ENCODE results near the gene SLC8A1. TPM values are rescaled to one million over a fixed set of nuclear protein-coding genes. Genes with fewer than 3 reads are reported as not detected.

Gene SLC8A1
- total and polyA plus RNA-seq, 10 of the 15 experiments (the other 5 are each of a cell fraction or from before 2014, with no cell fraction given), result under 0.01 to 1.2 (median 0.01) TPM; not detected in 3

DNA sequence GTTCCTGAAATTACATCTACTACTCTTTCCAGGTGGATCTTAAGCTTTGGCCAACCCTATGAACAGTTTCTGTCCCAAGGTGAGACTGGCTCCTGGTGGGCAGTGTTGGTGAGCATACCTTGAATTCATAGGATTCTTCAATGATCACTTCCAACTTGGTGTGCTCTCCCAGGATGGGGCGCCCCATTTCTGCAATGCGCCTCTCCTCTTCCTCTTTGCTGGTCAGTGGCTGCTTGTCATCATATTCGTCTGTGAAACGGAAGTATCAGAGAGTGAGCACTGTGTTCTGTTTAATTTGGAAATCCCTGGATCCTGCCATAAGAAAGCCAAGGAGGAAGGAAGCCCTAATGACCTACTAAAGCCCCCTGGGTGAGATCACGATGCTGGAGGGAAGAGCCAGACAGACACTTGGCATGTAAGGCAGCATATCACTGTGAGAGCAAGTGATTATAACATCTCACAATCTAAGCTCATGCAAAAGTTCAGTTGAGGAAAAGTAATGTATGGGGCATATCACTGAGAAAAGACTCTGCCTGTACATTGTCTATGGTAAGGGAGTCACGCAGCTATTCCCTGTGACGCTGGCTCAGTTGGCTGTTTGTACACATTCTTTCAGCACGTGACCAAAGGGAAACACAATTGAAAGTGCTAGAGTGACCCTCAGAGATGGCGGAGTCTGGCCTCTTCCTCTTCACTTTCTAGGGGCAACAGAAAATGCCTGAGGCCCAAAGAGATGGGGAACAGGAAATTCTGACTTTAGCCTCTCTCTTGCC, 287.0 kb downstream of the SLC8A1 start (continued):
- TF ChIP-seq, protein P1, sequence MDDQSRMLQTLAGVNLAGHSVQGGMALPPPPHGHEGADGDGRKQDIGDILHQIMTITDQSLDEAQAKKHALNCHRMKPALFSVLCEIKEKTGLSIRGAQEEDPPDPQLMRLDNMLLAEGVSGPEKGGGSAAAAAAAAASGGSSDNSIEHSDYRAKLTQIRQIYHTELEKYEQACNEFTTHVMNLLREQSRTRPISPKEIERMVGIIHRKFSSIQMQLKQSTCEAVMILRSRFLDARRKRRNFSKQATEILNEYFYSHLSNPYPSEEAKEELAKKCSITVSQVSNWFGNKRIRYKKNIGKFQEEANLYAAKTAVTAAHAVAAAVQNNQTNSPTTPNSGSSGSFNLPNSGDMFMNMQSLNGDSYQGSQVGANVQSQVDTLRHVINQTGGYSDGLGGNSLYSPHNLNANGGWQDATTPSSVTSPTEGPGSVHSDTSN (IDR thresholded peaks at IDR 0.05; ENCODE audit: insufficient replicate concordance, low read depth, low read length), result no peak

DNA sequence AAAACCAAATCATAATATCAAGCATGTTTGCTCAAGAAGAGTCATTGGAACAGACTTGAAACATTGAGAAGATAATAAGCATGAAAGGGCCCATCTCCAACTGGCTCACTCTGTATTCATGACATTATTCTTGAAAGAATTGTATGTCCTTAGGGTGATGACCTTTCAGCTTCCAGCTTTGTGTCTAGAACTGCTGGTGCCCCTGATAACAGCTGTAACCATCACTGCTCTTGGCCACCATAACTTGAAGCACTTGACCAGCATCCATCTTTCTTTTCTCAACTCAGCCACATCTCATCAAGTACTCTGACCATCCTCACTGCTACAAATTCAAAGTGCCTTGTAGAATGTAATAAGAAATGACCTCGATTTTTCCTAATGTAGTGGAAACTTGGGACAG, 289.9 kb downstream of the SLC8A1 start:
- H3K4me2 ChIP-seq (ENCODE audit: control insufficient read depth, insufficient read depth), result no peak overlapping the region
- H3K4me3 ChIP-seq, result no peak overlapping the region
- no peak overlapping the region for H3K9ac ChIP-seq (ENCODE audit: control insufficient read depth, insufficient read depth, low read length)
- H3K36me3 ChIP-seq (ENCODE audit: control insufficient read depth in 2 of 2, insufficient read depth in 2 of 2, low read length in 1 of 2), result no peaks in the 10 kb centered on the region
- no peaks in the 10 kb centered on the region for H3K4me1 ChIP-seq (ENCODE audit: control insufficient read depth, insufficient read depth, low read length)
- no peaks in the 10 kb centered on the region for H3K9me3 ChIP-seq (replicated peaks; ENCODE audit: control insufficient read depth, insufficient read depth, low read length)
- in situ Hi-C loops (cut with MboI) (no loop called here), intact Hi-C loops (cut with micrococcal nuclease; ENCODE audit: unreplicated experiment) (no loop called here)
- H4K20me1 ChIP-seq (ENCODE audit: control insufficient read depth, insufficient read depth), result no peaks in the 10 kb centered on the region
- BruUV-seq (replicated peaks), result no TSS peak
- no peak for FAIRE-seq
- WGBS (ENCODE audit: insufficient coverage, insufficient replicate concordance, low lambda C conversion rate, missing lambda C conversion rate), result 0% methylated on average over 1 of the region's 1 CpG
- H3K27me3 ChIP-seq (replicated peaks in 1 of 2; ENCODE audit: control insufficient read depth in 2 of 2, insufficient read depth in 2 of 2, low read length in 1 of 2), result no peaks in the 10 kb centered on the region
- CTCF ChIA-PET, result no interaction called here
- SMC1A ChIA-PET (ENCODE audit: uncharacterized antibody, unreplicated experiment), result no interaction called here
- no peak for DNase-seq (ENCODE audit: low read depth, low spot score)
- no peak overlapping the region for H3K27ac ChIP-seq (ENCODE audit: control insufficient read depth, insufficient read depth)
- H3K79me2 ChIP-seq (ENCODE audit: control insufficient read depth, insufficient read depth, low read length), result no peaks in the 10 kb centered on the region
- TF ChIP-seq SRF (IDR thresholded peaks at IDR 0.05; ENCODE audit: low read depth in 2 of 2, low read length in 2 of 2) (no peak), KLF5 (IDR thresholded peaks at IDR 0.05; ENCODE audit: partially characterized antibody) (no peak), TCF12 (IDR thresholded peaks at IDR 0.05; ENCODE audit: low read depth, low read length) (no peak), ETV6 (conservative IDR thresholded peaks at IDR 0.05 in 1 of 2, IDR thresholded peaks at IDR 0.05 in 1 of 2; ENCODE audit: borderline replicate concordance in 1 of 2, low read depth in 1 of 2) (no peak), CREB1 (IDR thresholded peaks at IDR 0.05; ENCODE audit: low read depth) (no peak), WRNIP1 (IDR thresholded peaks at IDR 0.05; ENCODE audit: borderline replicate concordance, low read depth, low read length) (no peak), SUZ12 (IDR thresholded peaks at IDR 0.05; ENCODE audit: unreplicated experiment) (no peak), RAD51 (IDR thresholded peaks at IDR 0.05) (no peak), EP300 (IDR thresholded peaks at IDR 0.05; ENCODE audit: borderline replicate concordance in 1 of 2, control insufficient read depth in 1 of 2, low read depth in 2 of 2, low read length in 2 of 2) (no peak), PML (IDR thresholded peaks at IDR 0.05; ENCODE audit: low read length) (no peak), CREM (IDR thresholded peaks at IDR 0.05; ENCODE audit: low read depth) (no peak), TCF7 (IDR thresholded peaks at IDR 0.05; ENCODE audit: borderline replicate concordance) (no peak), NFXL1 (IDR thresholded peaks at IDR 0.05; ENCODE audit: borderline replicate concordance) (no peak)
- TF ChIP-seq, protein P2, sequence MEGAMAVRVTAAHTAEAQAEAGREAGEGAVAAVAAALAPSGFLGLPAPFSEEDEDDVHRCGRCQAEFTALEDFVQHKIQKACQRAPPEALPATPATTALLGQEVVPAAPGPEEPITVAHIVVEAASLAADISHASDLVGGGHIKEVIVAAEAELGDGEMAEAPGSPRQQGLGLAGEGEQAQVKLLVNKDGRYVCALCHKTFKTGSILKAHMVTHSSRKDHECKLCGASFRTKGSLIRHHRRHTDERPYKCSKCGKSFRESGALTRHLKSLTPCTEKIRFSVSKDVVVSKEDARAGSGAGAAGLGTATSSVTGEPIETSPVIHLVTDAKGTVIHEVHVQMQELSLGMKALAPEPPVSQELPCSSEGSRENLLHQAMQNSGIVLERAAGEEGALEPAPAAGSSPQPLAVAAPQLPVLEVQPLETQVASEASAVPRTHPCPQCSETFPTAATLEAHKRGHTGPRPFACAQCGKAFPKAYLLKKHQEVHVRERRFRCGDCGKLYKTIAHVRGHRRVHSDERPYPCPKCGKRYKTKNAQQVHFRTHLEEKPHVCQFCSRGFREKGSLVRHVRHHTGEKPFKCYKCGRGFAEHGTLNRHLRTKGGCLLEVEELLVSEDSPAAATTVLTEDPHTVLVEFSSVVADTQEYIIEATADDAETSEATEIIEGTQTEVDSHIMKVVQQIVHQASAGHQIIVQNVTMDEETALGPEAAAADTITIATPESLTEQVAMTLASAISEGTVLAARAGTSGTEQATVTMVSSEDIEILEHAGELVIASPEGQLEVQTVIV (IDR thresholded peaks at IDR 0.05; ENCODE audit: borderline replicate concordance, partially characterized antibody), result no peak
- TF ChIP-seq, protein P3, sequence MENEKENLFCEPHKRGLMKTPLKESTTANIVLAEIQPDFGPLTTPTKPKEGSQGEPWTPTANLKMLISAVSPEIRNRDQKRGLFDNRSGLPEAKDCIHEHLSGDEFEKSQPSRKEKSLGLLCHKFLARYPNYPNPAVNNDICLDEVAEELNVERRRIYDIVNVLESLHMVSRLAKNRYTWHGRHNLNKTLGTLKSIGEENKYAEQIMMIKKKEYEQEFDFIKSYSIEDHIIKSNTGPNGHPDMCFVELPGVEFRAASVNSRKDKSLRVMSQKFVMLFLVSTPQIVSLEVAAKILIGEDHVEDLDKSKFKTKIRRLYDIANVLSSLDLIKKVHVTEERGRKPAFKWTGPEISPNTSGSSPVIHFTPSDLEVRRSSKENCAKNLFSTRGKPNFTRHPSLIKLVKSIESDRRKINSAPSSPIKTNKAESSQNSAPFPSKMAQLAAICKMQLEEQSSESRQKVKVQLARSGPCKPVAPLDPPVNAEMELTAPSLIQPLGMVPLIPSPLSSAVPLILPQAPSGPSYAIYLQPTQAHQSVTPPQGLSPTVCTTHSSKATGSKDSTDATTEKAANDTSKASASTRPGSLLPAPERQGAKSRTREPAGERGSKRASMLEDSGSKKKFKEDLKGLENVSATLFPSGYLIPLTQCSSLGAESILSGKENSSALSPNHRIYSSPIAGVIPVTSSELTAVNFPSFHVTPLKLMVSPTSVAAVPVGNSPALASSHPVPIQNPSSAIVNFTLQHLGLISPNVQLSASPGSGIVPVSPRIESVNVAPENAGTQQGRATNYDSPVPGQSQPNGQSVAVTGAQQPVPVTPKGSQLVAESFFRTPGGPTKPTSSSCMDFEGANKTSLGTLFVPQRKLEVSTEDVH (IDR thresholded peaks at IDR 0.05; ENCODE audit: low read depth, partially characterized antibody), result no peak
- ATAC-seq, result no peak
- H2AFZ ChIP-seq (ENCODE audit: control insufficient read depth, low read depth, low read length), result no peak overlapping the region
- RAD21 ChIA-PET (ENCODE audit: unreplicated experiment), result no interaction called here
- POLR2A ChIA-PET, result no interaction called here

All from GM12878 (cell line).